Measurements from ENCODE around the gene EPX. TPM values are rescaled to one million over a fixed set of nuclear protein-coding genes. Genes with fewer than 3 reads are reported as not detected.
"Not testable (repeated sequence)": the region's sequence is repeated elsewhere in the genome, so short reads cannot be mapped to it uniquely, and the experiment has no call there.

Gene EPX
- not detected for total RNA-seq

DNA sequence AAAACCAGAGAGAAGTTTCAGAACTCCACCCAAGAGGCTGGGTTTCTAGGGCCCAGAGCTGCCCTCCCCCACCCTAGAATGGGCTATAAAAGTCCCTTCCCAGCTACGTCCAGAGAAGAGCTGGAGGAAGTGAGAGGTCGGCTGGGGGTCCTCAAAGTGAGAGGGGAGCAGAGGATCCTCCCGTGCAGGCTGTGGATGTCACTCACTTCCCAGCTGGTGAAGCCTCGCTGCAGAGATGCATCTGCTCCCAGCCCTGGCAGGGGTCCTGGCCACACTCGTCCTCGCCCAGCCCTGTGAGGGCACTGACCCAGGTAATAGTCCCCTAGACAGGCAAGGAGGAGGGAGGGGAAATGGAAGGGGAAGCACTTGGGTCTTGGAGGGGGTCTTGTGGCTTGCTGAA lies at the start of gene EPX:
Gene EPX, plus strand, starts transcription at position 115 of the 400 bp plus-strand sequence. Its CDS starts 121 bp downstream, at position 236.
- H3K4me3 ChIP-seq, result no peak within 1 kb of the TSS
- H3K27me3 ChIP-seq, result peaks cover 72% of the 10 kb centered on the region
- no peak within 1 kb of the TSS for H3K27ac ChIP-seq
- H3K36me3 ChIP-seq, result no peaks in the 10 kb centered on the region
- 20% methylated on average over 6 of the region's 6 CpGs; no CpG with 5 or more reads in 1 of the 2 donors for WGBS, 2 donors (ENCODE audit: low coverage in 1 of 2)
- peaks cover 0 to 7% (median 0%) of the 10 kb centered on the region in 3 donors for H3K4me1 ChIP-seq
- ATAC-seq, result no peak
- no peak for TF ChIP-seq POLR2AphosphoS5 (IDR thresholded peaks at IDR 0.05)
- no peak for TF ChIP-seq EP300 (IDR thresholded peaks at IDR 0.05)
- no peak for TF ChIP-seq POLR2A (IDR thresholded peaks at IDR 0.05)
- TF ChIP-seq CTCF (IDR thresholded peaks at IDR 0.05), result no peak
- H3K9me3 ChIP-seq, result no peaks in the 10 kb centered on the region

DNA sequence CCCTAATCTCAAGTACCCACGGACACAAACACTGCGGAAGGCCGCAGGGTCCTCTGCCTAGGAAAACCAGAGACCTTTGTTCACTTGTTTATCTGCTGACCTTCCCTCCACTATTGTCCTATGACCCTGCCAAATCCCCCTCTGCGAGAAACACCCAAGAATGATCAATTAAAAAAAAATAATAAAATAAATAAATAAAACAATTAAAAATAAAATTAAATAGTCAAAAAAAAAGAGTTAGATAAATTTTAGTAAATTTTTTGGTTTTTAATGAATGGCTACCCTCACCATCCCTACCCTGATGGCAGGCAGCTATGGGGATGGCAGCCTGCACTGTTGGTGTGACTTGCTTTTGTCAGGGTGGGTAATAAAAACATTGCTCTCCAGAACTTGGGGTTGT lies 49.2 kb upstream of the EPX start:
- not testable (repeated sequence) for H3K27ac ChIP-seq, H3K4me1 ChIP-seq, H3K27me3 ChIP-seq, ATAC-seq, H3K36me3 ChIP-seq, H3K4me3 ChIP-seq
- 100% methylated on average over 1 of the region's 4 CpGs for WGBS, 2 donors (ENCODE audit: low coverage in 1 of 2)
- H3K9me3 ChIP-seq, result peaks cover 0 to 29% (median 2%) of the 10 kb centered on the region in 3 donors

- TF ChIP-seq POLR2AphosphoS5 (IDR thresholded peaks at IDR 0.05) (no peak), CTCF (IDR thresholded peaks at IDR 0.05) (no peak), EP300 (IDR thresholded peaks at IDR 0.05) (no peak)
- H3K4me3 ChIP-seq, result no peak overlapping the region
- H3K4me1 ChIP-seq, result no peaks in the 10 kb centered on the region
- H3K36me3 ChIP-seq, result no peaks in the 10 kb centered on the region
- H3K9me3 ChIP-seq, result peaks cover 0 to 29% (median 2%) of the 10 kb centered on the region in 3 donors
- H3K27me3 ChIP-seq, result peaks cover 17% of the 10 kb centered on the region
- 71 to 85% methylated on average over 1 of the region's 1 CpG for WGBS, 2 donors (ENCODE audit: low coverage in 1 of 2)
- ATAC-seq, result no peak
- no peak overlapping the region for H3K27ac ChIP-seq
These were observed 47.7 kb upstream of the EPX start for GRCh38 chr17:58144801-58145200.

DNA sequence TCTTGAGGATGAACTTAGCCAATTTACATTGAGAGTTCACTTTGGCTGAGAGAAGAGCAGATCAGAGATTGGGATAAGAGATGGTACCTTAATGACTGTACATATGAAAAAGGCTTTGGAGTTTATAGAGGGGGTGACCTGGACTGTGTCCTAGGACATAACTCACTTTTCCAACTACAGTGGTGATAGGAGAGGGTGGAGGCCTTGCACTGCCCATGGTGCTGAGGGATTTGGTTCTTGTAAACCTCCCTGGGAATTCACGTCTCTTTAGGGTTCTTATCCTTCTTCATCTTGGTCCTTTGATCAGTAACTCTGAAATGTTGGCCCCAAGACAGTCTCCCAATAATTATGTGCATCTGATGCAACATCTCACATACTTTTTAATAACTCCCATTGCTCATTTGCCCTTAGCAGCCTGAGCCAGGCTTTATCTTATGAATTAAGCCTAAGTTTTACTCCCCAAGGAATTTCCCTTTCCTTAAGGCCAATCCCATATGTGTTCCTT lies 44.5 kb upstream of the EPX start, which contains the start of gene OR4D1:
Gene OR4D1, plus strand, starts transcription at position 455 of the 505 bp plus-strand sequence. CDS start 6,770 bp downstream, outside the sequence.
- TF ChIP-seq CTCF (IDR thresholded peaks at IDR 0.05) (no peak), POLR2AphosphoS5 (IDR thresholded peaks at IDR 0.05) (no peak), EP300 (IDR thresholded peaks at IDR 0.05) (no peak), POLR2A (IDR thresholded peaks at IDR 0.05) (no peak)
- Histone ChIP-seq H3K27me3 (peaks cover 32% of the 10 kb centered on the region), H3K4me1 (no peaks in the 10 kb centered on the region), H3K36me3 (no peaks in the 10 kb centered on the region), H3K9me3 (peaks cover 0 to 29% (median 2%) of the 10 kb centered on the region in 3 donors), H3K4me3 (no peak within 1 kb of the TSS), H3K27ac (no peak within 1 kb of the TSS)
- no peak for ATAC-seq
- WGBS, 2 donors (ENCODE audit: low coverage in 1 of 2), result 50 to 79% methylated on average over 1 of the region's 1 CpG

DNA sequence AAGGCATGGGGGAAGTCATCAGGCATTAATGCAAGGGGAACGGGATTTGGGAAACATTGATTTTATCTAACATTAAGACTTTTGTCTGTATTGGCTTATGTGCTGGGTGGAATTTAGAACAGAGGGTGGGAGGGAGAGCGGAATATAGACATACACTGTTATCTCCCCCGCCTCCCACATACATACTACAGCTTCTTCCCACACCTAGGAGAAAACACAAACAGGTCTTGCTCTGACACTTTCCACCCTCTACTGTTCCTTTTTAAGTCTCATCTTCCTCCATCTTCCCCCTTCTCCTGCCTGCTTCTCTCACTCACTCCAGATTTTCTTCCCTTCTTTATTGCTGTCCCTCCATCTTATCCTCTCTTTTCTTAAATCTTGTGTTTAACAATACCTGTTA lies 43.9 kb upstream of the EPX start:
- TF ChIP-seq EP300 (IDR thresholded peaks at IDR 0.05) (no peak), CTCF (IDR thresholded peaks at IDR 0.05) (no peak), POLR2AphosphoS5 (IDR thresholded peaks at IDR 0.05) (no peak), POLR2A (IDR thresholded peaks at IDR 0.05) (no peak)
- no peak for ATAC-seq
- WGBS, 2 donors (ENCODE audit: low coverage in 1 of 2), result 80 to 90% methylated on average over 1 to 3 of the region's 3 CpGs

More for the DNA sequence above, 43.9 kb upstream of the EPX start:
- Histone ChIP-seq H3K4me3 (no peak overlapping the region), H3K4me1 (no peaks in the 10 kb centered on the region), H3K36me3 (no peaks in the 10 kb centered on the region), H3K27me3 (peaks cover 36% of the 10 kb centered on the region), H3K27ac (no peak overlapping the region), H3K9me3 (peaks cover 0 to 29% (median 2%) of the 10 kb centered on the region in 3 donors)

All from gastroesophageal sphincter (tissue), 4 donors.